RWPE1 (cell line): ENCODE results near the gene ACTR10.

Experiments used
- CTCF ChIA-PET: fragments of 350-600 bp; sonication (Branson Sonifier 250); formaldehyde crosslinking; extraction: SDS; loops from one replicate; lab custom pipeline; 2021; lab: Yijun Ruan, JAX
- POLR2A ChIA-PET: fragments of 400-600 bp; formaldehyde crosslinking; extraction: SDS; loops from one replicate; lab custom pipeline; 2020; ENCODE audit warnings: antibody characterized with exemption; ENCODE audit not compliant: low non-redundant PET; lab: Yijun Ruan, JAX
- DNase-seq: peaks from one replicate; pipeline ENCODE4 v3.0.0; 2012; ENCODE audit warnings: low spot score
- H3K27ac ChIP-seq: fragments of 450-650 bp; 2 replicates; pipeline ENCODE4 v1.5.1; 2017
- CTCF ChIP-seq: fragments of 450-650 bp; conservative IDR thresholded peaks from 2 replicates; pipeline ENCODE4 v1.5.1; 2017; ENCODE audit warnings: low read depth, mild to moderate bottlenecking

Gene ACTR10

GRCh38 chr14:58265401-58265800 lies 65.5 kb downstream of the ACTR10 start:
- TF ChIP-seq CTCF: no peak
- POLR2A ChIA-PET: no interaction called here

GRCh38 chr14:58270628-58271027 lies 70.7 kb downstream of the ACTR10 start:
- DNase-seq: no peak
- POLR2A ChIA-PET: no interaction called here
- no peak overlapping the region for H3K27ac ChIP-seq
- no peak for TF ChIP-seq CTCF
- CTCF ChIA-PET: no interaction called here

More at GRCh38 chr14:58265401-58265800, 65.5 kb downstream of the ACTR10 start:
- CTCF ChIA-PET: interaction anchor here (1.0 kb wide), 1 partner anchor 10 kb away, joined by 4 read pairs; no protein-coding TSS in a partner anchor
- no peak for DNase-seq
- H3K27ac ChIP-seq: no peak overlapping the region

- POLR2A ChIA-PET: no interaction called here
- no peak for DNase-seq
- no peak for TF ChIP-seq CTCF
- CTCF ChIA-PET: no interaction called here
- no peak overlapping the region for H3K27ac ChIP-seq
Measured at GRCh38 chr14:58272588-58273372, 72.8 kb downstream of the ACTR10 start.

- no peak for DNase-seq
- ChIA-PET CTCF (interaction anchor here (0.6 kb wide), 1 partner anchor 29 kb away, joined by 4 read pairs; no protein-coding TSS in a partner anchor), POLR2A (no interaction called here)
- no peak overlapping the region for H3K27ac ChIP-seq
- no peak for TF ChIP-seq CTCF
Measured at GRCh38 chr14:58274881-58275280, 74.9 kb downstream of the ACTR10 start.

- POLR2A ChIA-PET: no interaction called here
- CTCF ChIA-PET: interaction anchor here (0.6 to 0.9 kb wide), 2 partner anchors 10 to 30 kb away, joined by 4 read pairs; no protein-coding TSS in a partner anchor
- DNase-seq: no peak
- TF ChIP-seq CTCF: no peak
- no peak overlapping the region for H3K27ac ChIP-seq
Measured at GRCh38 chr14:58275527-58276190, 75.7 kb downstream of the ACTR10 start.

- H3K27ac ChIP-seq: no peak overlapping the region
- CTCF ChIA-PET: interaction anchor here (0.9 kb wide), 1 partner anchor 11 kb away, joined by 4 read pairs; no protein-coding TSS in a partner anchor
- POLR2A ChIA-PET: no interaction called here
- DNase-seq: no peak
- TF ChIP-seq CTCF: no peak
Measured at GRCh38 chr14:58276208-58276607, 76.3 kb downstream of the ACTR10 start.
